Testis (tissue), 2 donors: Measurements from ENCODE around the gene LYSMD1.

Experiments used
- POLR2A ChIP-seq: fragments of 450-650 bp; IDR thresholded peaks from one replicate; pipeline ENCODE4 v1.6.1; 2017; ENCODE audit warnings: antibody characterized with exemption, mild to moderate bottlenecking, moderate library complexity
- TF ChIP-seq, protein P1 (sequence below), 3 experiments: fragments of 450-650 bp in 2 of 3; fragments of 200-600 bp in 1 of 3; sonication (generic) in 1 of 3; IDR thresholded peaks; one replicate each; pipeline ENCODE4 v1.5.1; 2016 to 2019; ENCODE audit warnings: antibody characterized with exemption in 3 of 3, mild to moderate bottlenecking in 2 of 3, moderate library complexity in 1 of 3

DNA sequence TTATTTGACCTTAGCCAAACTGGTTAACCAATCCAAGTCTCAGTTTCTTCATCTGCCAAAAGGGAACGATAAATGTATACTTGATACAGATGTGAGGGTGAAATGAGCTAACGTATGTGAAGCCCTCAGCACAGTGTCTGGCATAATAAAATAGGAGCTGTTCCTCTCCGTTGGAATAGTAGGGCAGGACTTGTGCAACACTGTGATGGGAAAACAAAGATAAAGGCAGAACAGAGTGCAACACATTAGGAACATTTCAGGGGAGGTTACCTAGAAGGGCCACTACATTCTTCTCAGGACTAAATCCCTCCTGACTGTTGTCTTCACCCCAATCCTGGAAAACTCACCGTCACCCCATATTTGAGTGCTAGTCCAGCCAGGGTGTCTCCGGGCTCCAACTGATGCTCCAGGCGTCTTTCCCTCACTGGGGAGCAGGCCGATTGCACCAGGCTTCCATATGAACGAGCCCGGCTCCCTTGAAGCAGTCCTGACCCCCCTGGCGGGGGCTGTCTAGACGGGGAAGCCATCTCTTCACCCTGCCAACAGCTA is 896 bp downstream of the LYSMD1 start:
- no peak for TF ChIP-seq POLR2A
- TF ChIP-seq, protein P1, sequence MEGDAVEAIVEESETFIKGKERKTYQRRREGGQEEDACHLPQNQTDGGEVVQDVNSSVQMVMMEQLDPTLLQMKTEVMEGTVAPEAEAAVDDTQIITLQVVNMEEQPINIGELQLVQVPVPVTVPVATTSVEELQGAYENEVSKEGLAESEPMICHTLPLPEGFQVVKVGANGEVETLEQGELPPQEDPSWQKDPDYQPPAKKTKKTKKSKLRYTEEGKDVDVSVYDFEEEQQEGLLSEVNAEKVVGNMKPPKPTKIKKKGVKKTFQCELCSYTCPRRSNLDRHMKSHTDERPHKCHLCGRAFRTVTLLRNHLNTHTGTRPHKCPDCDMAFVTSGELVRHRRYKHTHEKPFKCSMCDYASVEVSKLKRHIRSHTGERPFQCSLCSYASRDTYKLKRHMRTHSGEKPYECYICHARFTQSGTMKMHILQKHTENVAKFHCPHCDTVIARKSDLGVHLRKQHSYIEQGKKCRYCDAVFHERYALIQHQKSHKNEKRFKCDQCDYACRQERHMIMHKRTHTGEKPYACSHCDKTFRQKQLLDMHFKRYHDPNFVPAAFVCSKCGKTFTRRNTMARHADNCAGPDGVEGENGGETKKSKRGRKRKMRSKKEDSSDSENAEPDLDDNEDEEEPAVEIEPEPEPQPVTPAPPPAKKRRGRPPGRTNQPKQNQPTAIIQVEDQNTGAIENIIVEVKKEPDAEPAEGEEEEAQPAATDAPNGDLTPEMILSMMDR (IDR thresholded peaks at IDR 0.05): no peak
